Brain microvascular endothelial cell (primary cell): ENCODE data around the gene SLC39A10.
A peak's percentile ranks its signal among the peaks of the same experiment; 100 is the strongest.

Source experiments
- DNase-seq: peaks from one replicate; pipeline ENCODE4 v3.0.0-alpha.2; 2020
- H3K27ac ChIP-seq: fragments of 250-450 bp; sonication (Bioruptor Pico); 2 replicates; pipeline ENCODE4 v1.5.1; 2020; ENCODE audit warnings: mild to moderate bottlenecking, moderate library complexity
- H3K27me3 ChIP-seq: fragments of 250-450 bp; sonication (Bioruptor Pico); replicated peaks from 2 replicates; pipeline ENCODE4 v1.5.1; 2020; ENCODE audit warnings: mild to moderate bottlenecking
- H3K36me3 ChIP-seq: fragments of 250-450 bp; sonication (Bioruptor Pico); replicated peaks from 2 replicates; pipeline ENCODE4 v1.5.1; 2020; ENCODE audit warnings: mild to moderate bottlenecking
- H3K4me3 ChIP-seq: 2 replicates; pipeline ENCODE4 v1.5.1; 2011; ENCODE audit warnings: low read depth, mild to moderate bottlenecking, control low read depth, low read length, moderate library complexity
- in situ Hi-C: cut with HindIII; loops from 2 replicates; pipeline ENCODE4 v1.10.0; 2017; ENCODE audit warnings: low sequenced_read_pairs, low pct_ligation_motif_present
- TF ChIP-seq, protein P1 (sequence below): IDR thresholded peaks from 2 replicates; pipeline ENCODE4 v1.5.1; 2011; ENCODE audit warnings: low read depth, mild to moderate bottlenecking, moderate library complexity, low read length, control low read depth, inconsistent platforms; ENCODE audit errors: missing control alignments

SLC39A10 gene

GRCh38 chr2:195671563-195671962, 14.5 kb downstream of the SLC39A10 start:
- H3K27ac ChIP-seq: no peak overlapping the region
- TF ChIP-seq, protein P1, sequence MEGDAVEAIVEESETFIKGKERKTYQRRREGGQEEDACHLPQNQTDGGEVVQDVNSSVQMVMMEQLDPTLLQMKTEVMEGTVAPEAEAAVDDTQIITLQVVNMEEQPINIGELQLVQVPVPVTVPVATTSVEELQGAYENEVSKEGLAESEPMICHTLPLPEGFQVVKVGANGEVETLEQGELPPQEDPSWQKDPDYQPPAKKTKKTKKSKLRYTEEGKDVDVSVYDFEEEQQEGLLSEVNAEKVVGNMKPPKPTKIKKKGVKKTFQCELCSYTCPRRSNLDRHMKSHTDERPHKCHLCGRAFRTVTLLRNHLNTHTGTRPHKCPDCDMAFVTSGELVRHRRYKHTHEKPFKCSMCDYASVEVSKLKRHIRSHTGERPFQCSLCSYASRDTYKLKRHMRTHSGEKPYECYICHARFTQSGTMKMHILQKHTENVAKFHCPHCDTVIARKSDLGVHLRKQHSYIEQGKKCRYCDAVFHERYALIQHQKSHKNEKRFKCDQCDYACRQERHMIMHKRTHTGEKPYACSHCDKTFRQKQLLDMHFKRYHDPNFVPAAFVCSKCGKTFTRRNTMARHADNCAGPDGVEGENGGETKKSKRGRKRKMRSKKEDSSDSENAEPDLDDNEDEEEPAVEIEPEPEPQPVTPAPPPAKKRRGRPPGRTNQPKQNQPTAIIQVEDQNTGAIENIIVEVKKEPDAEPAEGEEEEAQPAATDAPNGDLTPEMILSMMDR: no peak

DNA sequence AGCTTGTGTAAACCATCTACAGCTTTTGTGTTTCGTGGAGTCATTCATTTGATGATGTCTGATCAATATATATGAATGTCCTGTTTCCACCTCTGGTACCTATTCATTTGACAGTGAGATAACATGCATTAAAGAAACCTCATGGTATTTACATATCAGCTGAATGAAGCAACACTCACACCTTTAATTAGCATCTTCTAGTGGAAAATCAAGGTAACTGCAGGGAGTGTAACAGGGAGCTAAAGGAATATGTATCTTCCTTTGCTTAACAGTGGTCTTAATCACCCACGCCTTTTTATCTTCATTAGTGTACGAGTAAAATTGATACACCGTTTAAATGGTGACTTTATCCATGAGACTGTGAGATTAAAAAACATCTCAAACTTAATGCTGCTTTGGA, 15.6 kb downstream of the SLC39A10 start:
- in situ Hi-C loops: loop anchor here (25.0 kb wide), 1 partner anchor 185 kb away; no protein-coding TSS in a partner anchor
- Histone ChIP-seq H3K27ac (no peak overlapping the region), H3K36me3 (no peaks in the 10 kb centered on the region), H3K4me3 (no peak overlapping the region), H3K27me3 (no peaks in the 10 kb centered on the region)
- DNase-seq: no peak
- TF ChIP-seq, protein P1: no peak

More at GRCh38 chr2:195671563-195671962, 14.5 kb downstream of the SLC39A10 start:
- Histone ChIP-seq H3K27me3 (no peaks in the 10 kb centered on the region), H3K4me3 (no peak overlapping the region), H3K36me3 (no peaks in the 10 kb centered on the region)
- in situ Hi-C loops: loop anchor here (25.0 kb wide), 1 partner anchor 184 kb away; no protein-coding TSS in a partner anchor
- DNase-seq: no peak

GRCh38 chr2:195674491-195675221, 17.6 kb downstream of the SLC39A10 start:
- peak; percentile 64 for DNase-seq
- Histone ChIP-seq H3K4me3 (no peak overlapping the region), H3K36me3 (no peaks in the 10 kb centered on the region), H3K27me3 (no peaks in the 10 kb centered on the region), H3K27ac (no peak overlapping the region)
- TF ChIP-seq, protein P1: no peak
- in situ Hi-C loops: loop anchor here (25.0 kb wide), 1 partner anchor 187 kb away; no protein-coding TSS in a partner anchor

DNA sequence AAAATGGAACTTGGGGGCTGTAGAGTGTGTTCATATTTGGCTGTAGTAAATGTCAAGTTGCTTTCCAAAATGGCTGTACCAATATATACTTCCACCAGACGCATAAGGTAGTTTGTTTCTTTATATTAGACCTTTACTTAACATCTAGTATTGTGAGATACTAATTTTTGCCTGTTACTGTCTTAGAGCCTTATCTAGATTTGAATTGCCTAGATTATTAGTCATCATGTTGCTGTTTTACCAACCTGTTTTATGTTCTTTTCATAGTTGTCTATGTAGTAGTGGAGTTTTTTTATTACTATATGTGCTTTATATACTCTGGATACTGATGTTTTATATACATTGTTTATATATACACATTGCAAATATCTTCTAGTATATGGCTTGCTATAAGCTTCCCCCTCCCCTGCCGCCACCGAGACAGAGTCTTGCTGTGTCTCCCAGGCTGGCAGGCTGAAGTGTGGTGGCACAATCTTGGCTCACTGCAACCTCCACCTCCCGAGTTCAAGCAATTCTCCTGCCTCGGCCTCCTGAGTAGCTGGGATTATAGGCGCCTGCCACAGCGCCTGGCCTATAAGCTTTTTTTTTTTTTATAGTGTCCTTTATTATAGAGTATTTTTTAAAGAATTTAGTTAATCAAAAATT, 18.9 kb downstream of the SLC39A10 start:
- no peak for DNase-seq
- H3K27ac ChIP-seq: no peak overlapping the region
- TF ChIP-seq, protein P1: no peak

DNA sequence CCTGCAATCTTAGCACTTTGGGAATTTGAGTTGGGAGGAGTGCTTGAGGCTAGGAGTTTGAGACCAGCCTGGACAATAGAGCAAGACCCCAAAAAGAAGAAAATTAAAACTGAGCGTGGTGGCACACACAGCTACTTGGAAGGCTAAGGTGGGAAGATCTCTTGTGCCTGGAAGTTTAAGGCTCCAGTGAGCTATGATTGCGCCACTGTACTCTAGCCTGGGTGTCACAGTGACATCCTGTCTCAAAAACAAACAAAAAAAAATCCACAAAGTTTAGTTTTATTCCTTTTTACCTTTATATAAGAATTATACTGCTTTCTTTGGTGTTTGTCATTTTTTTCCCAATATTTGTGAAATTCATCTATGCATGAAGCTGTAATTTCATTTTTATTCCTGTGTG, 20.3 kb downstream of the SLC39A10 start:
- no peaks in the 10 kb centered on the region for H3K36me3 ChIP-seq
- DNase-seq: no peak
- H3K27me3 ChIP-seq: no peaks in the 10 kb centered on the region
- no peak overlapping the region for H3K27ac ChIP-seq
- TF ChIP-seq, protein P1: no peak
- no peak overlapping the region for H3K4me3 ChIP-seq
- in situ Hi-C loops: no loop called here

More for the DNA sequence above, 18.9 kb downstream of the SLC39A10 start:
- no peaks in the 10 kb centered on the region for H3K36me3 ChIP-seq
- in situ Hi-C loops: no loop called here
- H3K4me3 ChIP-seq: no peak overlapping the region
- no peaks in the 10 kb centered on the region for H3K27me3 ChIP-seq
